Neuronal stem cell (in vitro differentiated cells): ENCODE results near the gene SOX18.

Experiments
- DNase-seq: peaks from one replicate; pipeline ENCODE4 v3.0.0-alpha.2; 2013; ENCODE audit warnings: low spot score
- H2AFZ ChIP-seq: one replicate; pipeline ENCODE4 v1.6.1; 2013; ENCODE audit warnings: mild to moderate bottlenecking, low read length, inconsistent platforms
- H2AK5ac ChIP-seq: 2 replicates; pipeline ENCODE4 v1.6.1; 2013; ENCODE audit warnings: low read depth, mild to moderate bottlenecking, inconsistent platforms, low read length, moderate library complexity, mixed read lengths
- H2BK120ac ChIP-seq: 2 replicates; pipeline ENCODE4 v1.6.1; 2013; ENCODE audit warnings: low read depth, mild to moderate bottlenecking, inconsistent platforms, low read length, moderate library complexity, mixed read lengths
- H2BK12ac ChIP-seq: one replicate; pipeline ENCODE4 v1.6.1; 2013; ENCODE audit warnings: low read length, inconsistent platforms
- H2BK15ac ChIP-seq: 2 replicates; pipeline ENCODE4 v1.6.1; 2013; ENCODE audit warnings: mild to moderate bottlenecking, low read length, inconsistent platforms, mixed read lengths
- H2BK5ac ChIP-seq: one replicate; pipeline ENCODE4 v1.6.1; 2013; ENCODE audit warnings: inconsistent platforms, mild to moderate bottlenecking, low read length, moderate library complexity
- H3K14ac ChIP-seq: one replicate; pipeline ENCODE4 v1.6.1; 2013; ENCODE audit warnings: low read length, inconsistent platforms
- H3K18ac ChIP-seq: 2 replicates; pipeline ENCODE4 v1.6.1; 2013; ENCODE audit warnings: low read length, inconsistent platforms
- H3K23ac ChIP-seq: 2 replicates; pipeline ENCODE4 v1.6.1; 2013; ENCODE audit warnings: low read depth, mild to moderate bottlenecking, mixed read lengths, low read length, inconsistent platforms; ENCODE audit not compliant: poor library complexity
- H3K27ac ChIP-seq: replicated peaks from 3 replicates; pipeline ENCODE4 v1.5.1; 2013; ENCODE audit warnings: low read length, inconsistent platforms
- H3K27me3 ChIP-seq, 3 experiments: 2 replicates each; pipeline ENCODE4 v1.6.1; 2013; ENCODE audit warnings: low read length in 3 of 3, mild to moderate bottlenecking in 2 of 3, inconsistent platforms in 1 of 3, low read depth in 1 of 3, mixed read lengths in 1 of 3, moderate library complexity in 1 of 3; ENCODE audit not compliant: control insufficient read depth in 3 of 3, insufficient read depth in 3 of 3
- H3K36me3 ChIP-seq, 2 donors: replicated peaks in 1 of 2; 2 replicates each; pipeline ENCODE4 v1.6.1; 2013; ENCODE audit warnings: low read length in 2 of 2; ENCODE audit not compliant: control insufficient read depth in 2 of 2, insufficient read depth in 2 of 2
- H3K4ac ChIP-seq: 2 replicates; pipeline ENCODE4 v1.6.1; 2013; ENCODE audit warnings: inconsistent platforms, mild to moderate bottlenecking, low read length, moderate library complexity
- H3K4me1 ChIP-seq, 2 donors: 1 replicate in 1 of 2; 2 replicates in 1 of 2; pipeline ENCODE4 v1.6.1; 2013; ENCODE audit warnings: low read length in 2 of 2, low read depth in 1 of 2; ENCODE audit not compliant: control insufficient read depth in 2 of 2, insufficient read depth in 1 of 2
- H3K4me2 ChIP-seq: one replicate; pipeline ENCODE4 v1.6.1; 2013; ENCODE audit warnings: mild to moderate bottlenecking, low read length, inconsistent platforms; ENCODE audit not compliant: insufficient read depth, poor library complexity, severe bottlenecking
- H3K4me3 ChIP-seq, 2 donors: 2 replicates each; pipeline ENCODE4 v1.5.1; 2013; ENCODE audit warnings: low read length in 2 of 2, mild to moderate bottlenecking in 2 of 2, inconsistent platforms in 1 of 2, moderate library complexity in 1 of 2
- H3K79me1 ChIP-seq: one replicate; pipeline ENCODE4 v1.6.1; 2013; ENCODE audit warnings: low read depth, mild to moderate bottlenecking, inconsistent platforms, low read length, moderate library complexity
- H3K9ac ChIP-seq: one replicate; pipeline ENCODE4 v1.6.1; 2013; ENCODE audit warnings: mild to moderate bottlenecking, low read depth, low read length, inconsistent platforms; ENCODE audit not compliant: poor library complexity
- H3K9me3 ChIP-seq, 2 donors: replicated peaks in 1 of 2; 2 replicates each; pipeline versions ENCODE3 to v1.6.1; 2013; ENCODE audit warnings: low read length in 2 of 2, mild to moderate bottlenecking in 2 of 2, inconsistent platforms in 1 of 2, low read depth in 1 of 2, mixed read lengths in 1 of 2, moderate library complexity in 1 of 2; ENCODE audit not compliant: control insufficient read depth in 2 of 2, insufficient read depth in 1 of 2
- H4K8ac ChIP-seq: one replicate; pipeline ENCODE4 v1.6.1; 2013; ENCODE audit warnings: low read depth, mild to moderate bottlenecking, inconsistent platforms, low read length, moderate library complexity
- H4K91ac ChIP-seq: one replicate; pipeline ENCODE4 v1.6.1; 2013; ENCODE audit warnings: low read length, low read depth, mild to moderate bottlenecking, inconsistent platforms; ENCODE audit not compliant: poor library complexity
- WGBS, 2 donors: extraction: QIAGEN DNeasy Blood & Tissue Kit; methylation state at CpG; one replicate each; pipeline ENCODE4 v1.1.7; 2013; ENCODE audit warnings: missing lambda C conversion rate in 2 of 2, mixed read lengths in 1 of 2; ENCODE audit not compliant: insufficient read length in 2 of 2, insufficient replicate concordance in 1 of 2; ENCODE audit errors: extremely low coverage in 2 of 2; 5-methylcytosine and 5-hydroxymethylcytosine counted together

Gene SOX18

DNA sequence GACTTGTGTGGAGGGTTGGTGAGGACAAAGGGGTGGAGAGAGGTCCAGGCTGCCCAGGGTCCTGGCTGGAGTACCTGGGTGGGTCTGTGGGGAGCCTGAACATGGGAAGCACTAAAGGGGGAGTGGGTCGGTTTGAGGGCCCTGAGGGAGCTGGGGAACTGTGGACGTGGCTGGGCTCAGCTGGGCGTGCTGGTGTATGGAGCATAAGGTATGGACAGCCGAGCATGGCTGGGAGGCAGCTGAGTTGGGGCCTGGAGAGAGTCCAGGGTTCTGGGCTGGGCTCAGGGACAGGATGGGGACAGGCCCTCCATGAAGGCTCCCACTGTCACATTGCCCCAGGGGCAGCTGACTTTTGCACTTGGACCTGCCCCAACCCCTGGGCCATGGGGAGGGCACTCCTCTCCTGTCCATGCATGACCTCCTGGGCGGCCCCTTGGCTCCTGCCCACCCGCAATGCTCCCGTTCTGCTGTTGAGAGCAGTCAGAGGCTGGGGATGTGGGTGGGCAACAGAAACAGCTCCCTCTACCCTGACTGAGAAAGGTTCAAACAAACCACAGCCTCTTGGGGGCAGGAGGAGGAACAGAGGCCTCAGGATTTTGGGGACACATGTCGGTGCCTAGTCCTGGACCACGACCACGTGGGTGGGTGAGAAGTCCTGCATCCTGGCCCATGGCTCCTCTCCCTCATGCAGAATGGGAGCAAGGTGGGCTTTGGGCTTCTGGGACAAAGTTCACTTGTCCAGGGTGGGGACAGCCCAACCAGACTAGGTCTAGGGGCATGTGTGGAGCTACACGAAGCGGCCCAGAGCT is 9.0 kb downstream of the SOX18 start:
- H3K4me1 ChIP-seq: peaks cover 16 to 29% of the 10 kb centered on the region in 2 donors
- no peak overlapping the region for H2BK15ac ChIP-seq
- no peak overlapping the region for H2BK5ac ChIP-seq
- no peak overlapping the region for H2BK120ac ChIP-seq
- no peak overlapping the region for H3K4me2 ChIP-seq
- H3K23ac ChIP-seq: no peak overlapping the region
- no peak overlapping the region for H2AFZ ChIP-seq
- H2BK12ac ChIP-seq: no peak overlapping the region
- no peak overlapping the region for H3K4me3 ChIP-seq
- WGBS, 2 donors: no CpG with 5 or more reads among the region's 12 CpGs
- H3K9ac ChIP-seq: no peak overlapping the region
- no peak overlapping the region for H3K18ac ChIP-seq
- no peak overlapping the region for H4K8ac ChIP-seq
- H3K27me3 ChIP-seq: peaks cover 31 to 81% (median 64%) of the 10 kb centered on the region in 3 experiments
- H3K36me3 ChIP-seq: peaks cover 0 to under 1% of the 10 kb centered on the region in 2 donors
- no peaks in the 10 kb centered on the region for H3K9me3 ChIP-seq
- H2AK5ac ChIP-seq: peak overlapping the region; percentile 94
- no peak for DNase-seq
- H3K27ac ChIP-seq: no peak overlapping the region
- no peak overlapping the region for H3K4ac ChIP-seq
- H3K79me1 ChIP-seq: no peaks in the 10 kb centered on the region
- H3K14ac ChIP-seq: peak overlapping the region; percentile 64
- H4K91ac ChIP-seq: no peak overlapping the region

DNA sequence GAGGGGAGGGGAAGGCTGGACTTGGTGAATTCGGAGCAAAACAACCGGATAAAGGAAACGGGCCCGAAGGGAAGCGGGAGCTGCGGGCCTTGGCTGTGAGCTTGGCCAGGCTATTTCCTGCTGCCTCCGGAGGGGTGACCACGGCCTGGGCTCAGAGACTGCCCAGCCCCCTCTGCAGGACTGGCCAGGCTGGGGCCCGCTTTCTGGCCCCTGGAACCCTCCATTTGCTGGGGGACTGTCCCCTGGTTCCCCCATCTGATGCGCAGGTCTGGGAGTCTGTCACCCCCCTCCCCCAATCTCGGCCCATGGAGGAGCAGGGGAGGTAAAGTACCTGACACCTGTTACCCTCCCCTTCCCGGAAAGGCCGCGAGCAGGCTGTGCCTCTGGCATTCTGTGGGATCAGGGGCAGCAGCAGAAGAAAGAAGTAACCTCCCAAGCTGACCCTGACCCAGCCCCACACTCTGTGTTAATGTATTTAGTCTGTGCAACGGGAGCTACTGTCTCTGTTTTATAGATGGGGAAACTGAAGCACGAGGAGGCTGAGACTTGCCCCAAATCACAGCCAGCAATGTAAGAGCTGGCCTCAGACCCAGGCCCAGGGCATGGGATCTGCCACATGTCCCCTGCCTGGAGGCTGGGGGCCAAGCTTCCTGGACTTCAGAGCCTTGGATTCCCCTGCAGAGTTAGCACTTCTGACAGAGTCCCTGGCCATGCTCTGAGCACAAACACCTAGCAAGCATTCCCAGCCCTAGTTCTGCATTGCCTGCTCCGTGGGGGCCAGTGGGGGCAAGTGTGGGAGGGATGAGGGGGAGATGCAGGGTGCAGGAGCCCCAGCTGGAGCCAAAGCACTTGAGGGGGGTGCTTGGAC is 9.9 kb downstream of the SOX18 start:
- no peaks in the 10 kb centered on the region for H3K79me1 ChIP-seq
- H3K18ac ChIP-seq: peak overlapping the region; percentile 65
- H3K14ac ChIP-seq: no peak overlapping the region
- H3K4ac ChIP-seq: no peak overlapping the region
- no peak overlapping the region for H2BK12ac ChIP-seq
- H3K4me1 ChIP-seq: peaks cover 16 to 29% of the 10 kb centered on the region in 2 donors
- H3K9ac ChIP-seq: no peak overlapping the region
- WGBS, 2 donors: no CpG with 5 or more reads among the region's 17 CpGs
- no peak overlapping the region for H3K27ac ChIP-seq
- no peak overlapping the region for H2BK5ac ChIP-seq
- H2AK5ac ChIP-seq: peak overlapping the region; percentile 94
- peaks cover 31 to 72% (median 55%) of the 10 kb centered on the region in 3 experiments for H3K27me3 ChIP-seq
- peak overlapping the region; percentile 16 for H3K23ac ChIP-seq
- no peaks in the 10 kb centered on the region for H3K9me3 ChIP-seq
- peak overlapping the region; percentile 99 for H2AFZ ChIP-seq
- peaks cover 0 to 10% of the 10 kb centered on the region in 2 donors for H3K36me3 ChIP-seq
- no peak overlapping the region for H4K8ac ChIP-seq
- H3K4me3 ChIP-seq: peak overlapping the region in 1 of 2 donors; percentile 51
- DNase-seq: no peak
- H3K4me2 ChIP-seq: peak overlapping the region; percentile 77
- no peak overlapping the region for H2BK15ac ChIP-seq
- no peak overlapping the region for H2BK120ac ChIP-seq
- no peak overlapping the region for H4K91ac ChIP-seq

DNA sequence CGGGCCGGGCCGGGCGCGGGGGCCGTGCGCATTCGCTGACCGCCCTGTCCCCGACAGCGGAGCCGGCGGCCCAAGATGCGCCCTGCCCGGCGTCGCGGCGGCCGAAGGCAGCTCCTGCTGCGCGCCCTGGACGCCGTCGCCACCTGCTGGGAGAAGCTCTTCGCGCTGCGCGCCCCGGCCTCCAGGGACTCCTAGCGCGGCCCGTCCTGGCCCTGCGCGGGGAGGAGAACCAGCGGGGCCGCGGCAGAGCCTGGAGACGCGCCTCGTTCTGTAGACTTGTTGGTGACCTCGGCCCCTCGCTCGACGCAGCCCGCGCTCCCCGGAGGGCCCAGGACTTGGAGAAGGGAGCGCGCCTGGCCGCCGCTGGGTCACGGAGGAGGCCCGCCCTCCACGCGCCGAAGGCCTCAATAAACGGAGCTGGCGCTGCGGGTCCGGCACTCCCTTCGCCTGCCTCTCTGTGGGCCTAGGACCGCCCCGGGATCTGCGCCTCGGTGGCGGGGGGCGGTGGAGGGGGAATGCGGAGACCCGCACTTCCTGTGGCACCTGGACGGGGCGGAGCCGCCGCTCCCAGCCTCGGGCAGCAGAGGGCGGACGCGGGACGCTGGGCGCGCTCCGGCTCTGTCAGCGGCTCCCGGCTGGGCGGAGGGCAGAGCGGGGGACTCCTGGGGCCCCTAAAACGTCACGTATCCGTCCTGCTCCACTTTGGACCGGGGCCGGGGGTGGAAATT is 10.7 kb downstream of the SOX18 start:
- Histone ChIP-seq H3K14ac (no peak overlapping the region), H2BK120ac (no peak overlapping the region), H3K79me1 (no peaks in the 10 kb centered on the region), H3K18ac (peak overlapping the region; percentile 76), H3K4ac (no peak overlapping the region), H3K4me2 (peak overlapping the region; percentile 77), H4K91ac (no peak overlapping the region), H3K4me1 (peaks cover 16 to 29% of the 10 kb centered on the region in 2 donors), H3K36me3 (peaks cover 5 to 18% of the 10 kb centered on the region in 2 donors), H3K27ac (no peak overlapping the region), H3K23ac (peak overlapping the region; percentile 75), H3K27me3 (peaks cover 30 to 65% (median 47%) of the 10 kb centered on the region in 3 experiments), H4K8ac (no peak overlapping the region), H3K9me3 (no peaks in the 10 kb centered on the region), H2BK15ac (peak overlapping the region; percentile 54), H2BK5ac (peak overlapping the region; percentile 39), H2AK5ac (peak overlapping the region; percentile 63), H2BK12ac (peak overlapping the region; percentile 22), H3K9ac (peak overlapping the region; percentile 70), H3K4me3 (peak overlapping the region; percentile 51 to 79), H2AFZ (peak overlapping the region; percentile 99)
- DNase-seq: peak; percentile 60
- no CpG with 5 or more reads among the region's 91 CpGs for WGBS, 2 donors
